HCT116 (cell line): ENCODE data around the gene FAM151B. TPM values are rescaled to one million over a fixed set of nuclear protein-coding genes. Genes with fewer than 3 reads are reported as not detected.

Experiments
- ATAC-seq: fragments of 200-7000 bp; cut with Tn5 transposase; 2 replicates; pipeline ENCODE4 v1.9.1; 2020; ENCODE audit warnings: mild to moderate bottlenecking, moderate library complexity
- Bru-seq: library from RNA; stranded (reverse); fragments of 400-500 nt; gene quantifications from one replicate; lab custom pipeline; 2021; lab: Mats Ljungman, UMichigan
- BruChase-seq, 2 experiments: library from RNA; stranded (reverse); fragments of 400-500 nt; gene quantifications; one replicate each; lab custom pipeline; 2021; lab: Mats Ljungman, UMichigan
- BruUV-seq: library from RNA; stranded (reverse); fragments of 400-500 nt; replicated peaks from 2 replicates; lab custom pipeline; 2021; lab: Mats Ljungman, UMichigan
- CTCF ChIA-PET: fragments of 300-600 bp; sonication (Branson Sonifier 250); formaldehyde crosslinking; loops from one replicate; lab custom pipeline; 2021; ENCODE audit warnings: antibody characterized with exemption; lab: Charles Lee
- POLR2A ChIA-PET: fragments of 300-600, 350-600 bp; sonication (Branson Sonifier 250); formaldehyde crosslinking; loops from one replicate; lab custom pipeline; 2021; ENCODE audit warnings: antibody characterized with exemption; lab: Charles Lee
- RAD21 ChIA-PET, 2 experiments: fragments of 300-600 bp; sonication (Branson Sonifier 250); formaldehyde crosslinking; loops; one replicate each; lab custom pipeline; 2023; ENCODE audit warnings: low total read pairs in 2 of 2; ENCODE audit not compliant: uncharacterized antibody in 2 of 2, unreplicated experiment in 2 of 2, low non-redundant PET in 1 of 2; lab: Charles Lee
- DNase-seq: peaks from one replicate; pipeline ENCODE4 v3.0.0-alpha.2; 2010; ENCODE audit warnings: low read depth, low spot score
- H2AFZ ChIP-seq: fragments of 200-600 bp; shearing (Covaris generic), sonication (generic); 2 replicates; pipeline ENCODE4 v1.6.1; 2017; ENCODE audit warnings: low read depth, mixed run types, mixed read lengths, antibody characterized with exemption, low read length; ENCODE audit not compliant: poor library complexity, severe bottlenecking
- H3K27ac ChIP-seq: 2 replicates; pipeline ENCODE4 v1.5.1; 2012; ENCODE audit warnings: low read depth, low read length
- H3K27me3 ChIP-seq: fragments of 200-600 bp; sonication (generic); 2 replicates; pipeline ENCODE4 v1.6.1; 2016; ENCODE audit warnings: mixed run types, low read length, mixed read lengths; ENCODE audit not compliant: insufficient read depth
- H3K36me3 ChIP-seq, 2 experiments: fragments of 200-500 bp in 1 of 2; fragments of 200-600 bp in 1 of 2; sonication (Bioruptor generic) in 1 of 2; sonication (generic) in 1 of 2; 2 replicates each; pipeline versions ENCODE4 v1.5.1 to v1.6.1; 2014 to 2016; ENCODE audit warnings: low read length in 2 of 2, inconsistent platforms in 1 of 2, mixed read lengths in 1 of 2, mixed run types in 1 of 2; ENCODE audit not compliant: insufficient read depth in 2 of 2, control insufficient read depth in 1 of 2
- H3K4me1 ChIP-seq, 2 experiments: fragments of 200-600 bp in 1 of 2; sonication (generic) in 1 of 2; 2 replicates each; pipeline versions ENCODE4 v1.5.1 to v1.6.1; 2012 to 2017; ENCODE audit warnings: low read length in 2 of 2, inconsistent platforms in 1 of 2, mild to moderate bottlenecking in 1 of 2, mixed read lengths in 1 of 2, mixed run types in 1 of 2, moderate library complexity in 1 of 2; ENCODE audit not compliant: insufficient read depth in 2 of 2, control insufficient read depth in 1 of 2
- H3K4me2 ChIP-seq: fragments of 200-600 bp; sonication (generic); 2 replicates; pipeline ENCODE4 v1.6.1; 2017; ENCODE audit warnings: mixed run types, low read length, mixed read lengths
- H3K4me3 ChIP-seq, 2 experiments: fragments of 200-600 bp in 1 of 2; sonication (generic) in 1 of 2; replicated peaks in 1 of 2; 2 replicates each; pipeline ENCODE4 v1.5.1; 2011 to 2016; ENCODE audit warnings: low read length in 2 of 2, control low read depth in 1 of 2, low read depth in 1 of 2, mild to moderate bottlenecking in 1 of 2, mixed read lengths in 1 of 2, mixed run types in 1 of 2
- H3K79me2 ChIP-seq: fragments of 200-600 bp; sonication (generic); 2 replicates; pipeline ENCODE4 v1.6.1; 2017; ENCODE audit warnings: mild to moderate bottlenecking, mixed run types, low read length, moderate library complexity, mixed read lengths; ENCODE audit not compliant: insufficient read depth
- H3K9ac ChIP-seq: fragments of 200-600 bp; sonication (generic); 2 replicates; pipeline ENCODE4 v1.6.1; 2016; ENCODE audit warnings: low read length, mixed read lengths
- H3K9me2 ChIP-seq: fragments of 200-600 bp; sonication (generic), shearing (Covaris generic); 2 replicates; pipeline ENCODE4 v1.6.1; 2017; ENCODE audit warnings: mixed run types, mild to moderate bottlenecking, moderate library complexity; ENCODE audit not compliant: insufficient read depth
- H3K9me3 ChIP-seq, 2 experiments: fragments of 200-500 bp in 1 of 2; fragments of 200-600 bp in 1 of 2; sonication (Bioruptor generic) in 1 of 2; sonication (generic) in 1 of 2; 2 replicates each; pipeline ENCODE4 v1.6.1; 2014 to 2017; ENCODE audit warnings: low read length in 2 of 2, mixed read lengths in 2 of 2, inconsistent platforms in 1 of 2, low read depth in 1 of 2, mild to moderate bottlenecking in 1 of 2, mixed run types in 1 of 2, moderate library complexity in 1 of 2; ENCODE audit not compliant: control insufficient read depth in 1 of 2, insufficient read depth in 1 of 2
- H4K20me1 ChIP-seq: fragments of 200-600 bp; sonication (generic), shearing (Covaris generic); 2 replicates; pipeline ENCODE4 v1.6.1; 2017; ENCODE audit warnings: mixed run types, mild to moderate bottlenecking, moderate library complexity; ENCODE audit not compliant: insufficient read depth
- CBX3 ChIP-seq: IDR thresholded peaks from 2 replicates; pipeline ENCODE4 v1.6.1; 2012; ENCODE audit warnings: low read depth
- ELF1 ChIP-seq: IDR thresholded peaks from 2 replicates; pipeline ENCODE4 v1.6.1; 2012; ENCODE audit warnings: low read depth, borderline replicate concordance
- EZH2 ChIP-seq: fragments of 200-600 bp; sonication (generic); IDR thresholded peaks from 2 replicates; pipeline ENCODE4 v1.6.1; 2017; ENCODE audit warnings: antibody characterized with exemption, mixed run types
- JUND ChIP-seq: IDR thresholded peaks from 2 replicates; pipeline ENCODE4 v1.6.1; 2012
- MAX ChIP-seq: IDR thresholded peaks from 2 replicates; pipeline ENCODE4 v1.6.1; 2012
- POLR2A ChIP-seq: IDR thresholded peaks from 2 replicates; pipeline ENCODE4 v1.7.0; 2011; ENCODE audit warnings: borderline replicate concordance; ENCODE audit not compliant: insufficient read depth, insufficient read length; ENCODE audit errors: extremely low read depth
- POLR2AphosphoS5 ChIP-seq: IDR thresholded peaks from 2 replicates; pipeline ENCODE4 v1.6.1; 2011; ENCODE audit warnings: mild to moderate bottlenecking, low read depth, low read length, moderate library complexity
- RAD21 ChIP-seq: IDR thresholded peaks from 2 replicates; pipeline ENCODE4 v1.6.1; 2012; ENCODE audit warnings: low read depth, mild to moderate bottlenecking
- REST ChIP-seq: IDR thresholded peaks from 2 replicates; pipeline ENCODE4 v1.6.1; 2012; ENCODE audit warnings: low read depth
- SIN3A ChIP-seq: IDR thresholded peaks from 2 replicates; pipeline ENCODE4 v1.6.1; 2012; ENCODE audit warnings: low read depth
- SP1 ChIP-seq: IDR thresholded peaks from 2 replicates; pipeline ENCODE4 v1.6.1; 2012; ENCODE audit warnings: low read depth
- SRF ChIP-seq: IDR thresholded peaks from 2 replicates; pipeline ENCODE4 v1.6.1; 2012; ENCODE audit warnings: low read depth
- TCF7L2 ChIP-seq: IDR thresholded peaks from 2 replicates; pipeline ENCODE4 v1.7.0; 2011; ENCODE audit warnings: borderline replicate concordance, inconsistent platforms; ENCODE audit not compliant: insufficient read depth, insufficient read length; ENCODE audit errors: extremely low read depth
- YY1 ChIP-seq: IDR thresholded peaks from 2 replicates; pipeline ENCODE4 v1.6.1; 2011; ENCODE audit warnings: low read length, low read depth, moderate library complexity, mild to moderate bottlenecking; ENCODE audit not compliant: insufficient replicate concordance; ENCODE audit errors: extremely low read depth
- ZFX ChIP-seq: fragments of 450-650 bp; IDR thresholded peaks from 2 replicates; pipeline ENCODE4 v1.6.1; 2017
- ZNF274 ChIP-seq: fragments of 200-500 bp; sonication (Bioruptor generic); IDR thresholded peaks from 2 replicates; pipeline ENCODE4 v1.6.1; 2014; ENCODE audit warnings: mild to moderate bottlenecking, low read depth, low read length, inconsistent platforms
- intact Hi-C: fragments of 100-400 bp; cut with micrococcal nuclease; formaldehyde crosslinking; loops from 2 replicates; pipeline ENCODE4 v1.10.0; 2022
- long read RNA-seq: library from polyadenylated mRNA; unstranded; transcript quantifications from one replicate; pipeline ENCODE4 v2.0.0, GENCODE V29; 2021; ENCODE audit not compliant: unreplicated experiment
- polyA plus RNA-seq: library from polyadenylated mRNA; unstranded; fragments of >200 nt; gene quantifications from 2 replicates; pipeline ENCODE4 v1.2.1, GENCODE V29; 2012; ENCODE audit warnings: missing spikeins
- total RNA-seq: library from RNA; stranded (reverse); gene quantifications from one replicate; pipeline ENCODE4 v1.2.1, GENCODE V29; 2021; ENCODE audit not compliant: unreplicated experiment
- TF ChIP-seq, protein P1 (sequence below), 3 experiments: fragments of 200-600 bp in 1 of 3; sonication (generic) in 1 of 3; IDR thresholded peaks in 2 of 3; conservative IDR thresholded peaks in 1 of 3; 2 replicates each; pipeline ENCODE4 v1.5.1; 2012 to 2017; ENCODE audit warnings: low read depth in 2 of 3, low read length in 2 of 3, antibody characterized with exemption in 1 of 3, borderline replicate concordance in 1 of 3, control low read depth in 1 of 3, mild to moderate bottlenecking in 1 of 3, mixed read lengths in 1 of 3, mixed run types in 1 of 3, moderate library complexity in 1 of 3; ENCODE audit not compliant: insufficient read depth in 1 of 3

Gene FAM151B
- total RNA-seq (1.2 TPM), Bru-seq, nascent RNA (percentile 39 among the genes with signal in this experiment), BruChase-seq, experiment 1, labeled RNA remaining after a 6-hour chase (percentile 49 among the genes with signal in this experiment), BruChase-seq, experiment 2, labeled RNA remaining after a 2-hour chase (percentile 45 among the genes with signal in this experiment)
- 0.25 and 0.35 TPM in 2 replicates for polyA plus RNA-seq
- long read RNA-seq, partial matches to known transcripts = 0 of 1 reads
- long read RNA-seq, other reads (novel, unspliced or antisense) = 1 of 1 reads

GRCh38 chr5:80487829-80488721 lies at the start of gene FAM151B:
Gene FAM151B, plus strand, starts transcription at chr5:80488100. Its CDS starts 24 bp downstream, at chr5:80488124.
- BruUV-seq = TSS peak; percentile 40
- H2AFZ ChIP-seq = peak within 1 kb of the TSS; percentile 94
- peaks cover 0 to 4% of the 10 kb centered on the region in 2 experiments; a peak in 2 of 4 replicates for H3K9me3 ChIP-seq
- intact Hi-C loops = loop anchor here (2.0 to 5.0 kb wide), 2 partner anchors 169 to 185 kb away; no protein-coding TSS in a partner anchor
- H3K27ac ChIP-seq = peak within 1 kb of the TSS; percentile 70
- RAD21 ChIA-PET = no interaction called here
- H3K4me3 ChIP-seq = peak within 1 kb of the TSS; percentile 58 to 72
- H3K27me3 ChIP-seq = no peaks in the 10 kb centered on the region
- H3K4me2 ChIP-seq = peak within 1 kb of the TSS; percentile 80
- ATAC-seq (peak; percentile 93), DNase-seq (peak; percentile 93)
- peak within 1 kb of the TSS; percentile 53 for H3K9ac ChIP-seq
- H3K9me2 ChIP-seq = no peaks in the 10 kb centered on the region
- H4K20me1 ChIP-seq = no peaks in the 10 kb centered on the region
- no peaks in the 10 kb centered on the region for H3K79me2 ChIP-seq
- H3K36me3 ChIP-seq = 0 out of 4 replicates have a peak, but pooled peaks cover 0 to 4% of the 10 kb centered on the region in 2 experiments
- peaks cover 20 to 27% of the 10 kb centered on the region in 2 experiments for H3K4me1 ChIP-seq
- POLR2A ChIA-PET = no interaction called here
- CTCF ChIA-PET = interaction anchor here (1.0 to 1.5 kb wide), 2 partner anchors 184 to 396 kb away, joined by 3 to 4 read pairs; no protein-coding TSS in a partner anchor
- no peak for TF ChIP-seq EZH2
- no peak for TF ChIP-seq REST
- peak; percentile 61 for TF ChIP-seq CBX3
- TF ChIP-seq ELF1 = no peak
- TF ChIP-seq POLR2AphosphoS5 = peak; percentile 27; the same call in 1 of the 2 replicates
- TF ChIP-seq POLR2A = peak; percentile 55
- TF ChIP-seq, protein P1, sequence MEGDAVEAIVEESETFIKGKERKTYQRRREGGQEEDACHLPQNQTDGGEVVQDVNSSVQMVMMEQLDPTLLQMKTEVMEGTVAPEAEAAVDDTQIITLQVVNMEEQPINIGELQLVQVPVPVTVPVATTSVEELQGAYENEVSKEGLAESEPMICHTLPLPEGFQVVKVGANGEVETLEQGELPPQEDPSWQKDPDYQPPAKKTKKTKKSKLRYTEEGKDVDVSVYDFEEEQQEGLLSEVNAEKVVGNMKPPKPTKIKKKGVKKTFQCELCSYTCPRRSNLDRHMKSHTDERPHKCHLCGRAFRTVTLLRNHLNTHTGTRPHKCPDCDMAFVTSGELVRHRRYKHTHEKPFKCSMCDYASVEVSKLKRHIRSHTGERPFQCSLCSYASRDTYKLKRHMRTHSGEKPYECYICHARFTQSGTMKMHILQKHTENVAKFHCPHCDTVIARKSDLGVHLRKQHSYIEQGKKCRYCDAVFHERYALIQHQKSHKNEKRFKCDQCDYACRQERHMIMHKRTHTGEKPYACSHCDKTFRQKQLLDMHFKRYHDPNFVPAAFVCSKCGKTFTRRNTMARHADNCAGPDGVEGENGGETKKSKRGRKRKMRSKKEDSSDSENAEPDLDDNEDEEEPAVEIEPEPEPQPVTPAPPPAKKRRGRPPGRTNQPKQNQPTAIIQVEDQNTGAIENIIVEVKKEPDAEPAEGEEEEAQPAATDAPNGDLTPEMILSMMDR (IDR thresholded peaks at IDR 0.05 in 2 of 3, conservative IDR thresholded peaks at IDR 0.05 in 1 of 3; ENCODE audit: borderline replicate concordance in 1 of 3, insufficient read depth in 1 of 3, low read depth in 2 of 3, low read length in 2 of 3) = 0 out of 6 replicates have a peak, but pooled peaks of 1 of the 3 experiments have one; percentile 22
- TF ChIP-seq SRF = no peak
- TF ChIP-seq SP1 = peak; percentile 12; the same call in 1 of the 2 replicates
- TF ChIP-seq YY1 = peak; percentile 3
- TF ChIP-seq ZNF274 = no peak
- peak; percentile 46; the same call in 1 of the 2 replicates for TF ChIP-seq RAD21
- peak; percentile 25 for TF ChIP-seq TCF7L2
- TF ChIP-seq ZFX = peak; percentile 60
- no peak for TF ChIP-seq JUND
- peak; percentile 95 for TF ChIP-seq MAX
- no peak for TF ChIP-seq SIN3A
